Tibial artery (tissue), 4 donors: Measurements from ENCODE around the gene KIF22.
"Not testable (repeated sequence)": the region's sequence is repeated elsewhere in the genome, so short reads cannot be mapped to it uniquely, and the experiment has no call there.

ENCODE experiments used
- DNase-seq, 2 donors: peaks; one replicate each; pipeline ENCODE4 v3.0.0-alpha.2; 2019
- H3K27ac ChIP-seq, 2 donors: fragments of 200-600 bp; sonication (generic) in 1 of 2; 1 replicate in 1 of 2; 2 replicates in 1 of 2; pipeline ENCODE4 v1.5.1; 2018 to 2019; ENCODE audit warnings: mild to moderate bottlenecking in 1 of 2
- H3K27me3 ChIP-seq, 2 donors: fragments of 200-600 bp; sonication (generic) in 1 of 2; one replicate each; pipeline versions ENCODE4 v1.5.1 to v1.6.0; 2016 to 2019
- H3K36me3 ChIP-seq, 3 donors: fragments of 200-600 bp; sonication (generic) in 2 of 3; one replicate each; pipeline ENCODE4 v1.5.1; 2016 to 2019; ENCODE audit warnings: mild to moderate bottlenecking in 2 of 3
- H3K4me1 ChIP-seq, 4 donors: fragments of 200-600 bp; sonication (generic) in 2 of 4; 1 replicate in 3 of 4; 2 replicates in 1 of 4; pipeline ENCODE4 v1.5.1; 2016 to 2019
- H3K4me3 ChIP-seq, 2 donors: fragments of 200-600 bp; sonication (generic) in 1 of 2; 1 replicate in 1 of 2; 2 replicates in 1 of 2; pipeline ENCODE4 v1.5.1; 2018 to 2019; ENCODE audit warnings: mild to moderate bottlenecking in 2 of 2
- H3K9me3 ChIP-seq, 3 donors: fragments of 200-600 bp; sonication (generic) in 1 of 3; one replicate each; pipeline ENCODE4 v1.5.1; 2016 to 2019
- intact Hi-C: fragments of 100-400 bp; cut with DNase I; formaldehyde crosslinking; loops from one replicate; pipeline ENCODE4 v1.15.0; 2023; ENCODE audit warnings: low total_unique reads
- TF ChIP-seq, protein P1 (sequence below), 2 experiments: fragments of 200-600 bp in 1 of 2; fragments of 450-650 bp in 1 of 2; IDR thresholded peaks; one replicate each; pipeline ENCODE4 v1.5.1; 2017 to 2019; ENCODE audit warnings: antibody characterized with exemption in 2 of 2, mild to moderate bottlenecking in 1 of 2, moderate library complexity in 1 of 2

KIF22 gene

DNA sequence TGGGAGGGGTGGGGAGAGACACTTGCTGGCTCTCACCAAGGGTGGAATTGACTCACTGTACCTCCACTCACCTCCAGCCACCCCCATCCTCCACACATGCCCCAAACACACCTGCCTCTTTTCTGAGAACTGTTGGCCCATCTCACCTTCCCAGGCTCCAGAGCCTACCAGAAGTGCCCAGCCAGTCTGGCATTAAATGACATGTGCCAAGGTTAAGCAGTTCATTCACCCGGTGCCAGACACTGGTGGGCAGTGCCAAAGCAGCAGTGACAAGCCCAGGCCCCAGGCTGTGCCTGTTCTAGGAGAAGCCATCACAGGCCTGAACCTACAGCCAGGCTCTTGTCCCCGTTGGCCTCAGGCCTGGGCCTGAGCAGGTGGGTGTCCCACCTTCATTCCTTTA, 40.9 kb downstream of the KIF22 start:
- H3K36me3 ChIP-seq, result peaks cover 48 to 67% (median 48%) of the 10 kb centered on the region in 3 donors
- no peak for DNase-seq
- no peak overlapping the region for H3K27ac ChIP-seq
- intact Hi-C loops, result no loop called here
- peaks cover 0 to 21% (median 4%) of the 10 kb centered on the region in 4 donors for H3K4me1 ChIP-seq
- H3K9me3 ChIP-seq, result no peaks in the 10 kb centered on the region
- no peak overlapping the region for H3K4me3 ChIP-seq
- no peaks in the 10 kb centered on the region for H3K27me3 ChIP-seq
- TF ChIP-seq, protein P1, sequence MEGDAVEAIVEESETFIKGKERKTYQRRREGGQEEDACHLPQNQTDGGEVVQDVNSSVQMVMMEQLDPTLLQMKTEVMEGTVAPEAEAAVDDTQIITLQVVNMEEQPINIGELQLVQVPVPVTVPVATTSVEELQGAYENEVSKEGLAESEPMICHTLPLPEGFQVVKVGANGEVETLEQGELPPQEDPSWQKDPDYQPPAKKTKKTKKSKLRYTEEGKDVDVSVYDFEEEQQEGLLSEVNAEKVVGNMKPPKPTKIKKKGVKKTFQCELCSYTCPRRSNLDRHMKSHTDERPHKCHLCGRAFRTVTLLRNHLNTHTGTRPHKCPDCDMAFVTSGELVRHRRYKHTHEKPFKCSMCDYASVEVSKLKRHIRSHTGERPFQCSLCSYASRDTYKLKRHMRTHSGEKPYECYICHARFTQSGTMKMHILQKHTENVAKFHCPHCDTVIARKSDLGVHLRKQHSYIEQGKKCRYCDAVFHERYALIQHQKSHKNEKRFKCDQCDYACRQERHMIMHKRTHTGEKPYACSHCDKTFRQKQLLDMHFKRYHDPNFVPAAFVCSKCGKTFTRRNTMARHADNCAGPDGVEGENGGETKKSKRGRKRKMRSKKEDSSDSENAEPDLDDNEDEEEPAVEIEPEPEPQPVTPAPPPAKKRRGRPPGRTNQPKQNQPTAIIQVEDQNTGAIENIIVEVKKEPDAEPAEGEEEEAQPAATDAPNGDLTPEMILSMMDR (IDR thresholded peaks at IDR 0.05), result no peak

- intact Hi-C loops, result not testable (repeated sequence)
Measured at GRCh38 chr16:29833219-29833618, 42.7 kb downstream of the KIF22 start.

DNA sequence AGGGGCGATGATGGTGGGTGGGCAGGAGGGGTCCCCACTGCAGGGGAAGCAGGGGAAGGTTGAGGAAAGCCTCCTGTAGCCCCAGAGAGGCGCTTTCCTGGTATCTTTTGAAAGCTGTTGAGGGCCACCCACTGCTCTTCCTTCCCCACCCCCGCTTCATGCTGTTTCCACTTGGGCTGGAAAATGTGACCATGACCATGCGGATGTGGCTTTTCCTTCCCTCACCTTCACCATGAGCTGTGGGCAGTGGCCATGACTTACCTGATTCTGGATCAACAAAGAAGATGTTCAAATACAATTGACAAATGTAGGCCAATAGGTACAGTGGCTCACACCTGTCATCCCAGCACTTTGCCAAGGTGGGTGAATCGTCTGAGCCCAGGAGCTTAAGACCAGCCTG, 43.5 kb downstream of the KIF22 start:
- Histone ChIP-seq H3K4me3 (no peak overlapping the region), H3K4me1 (peaks cover 0 to 11% (median 0%) of the 10 kb centered on the region in 4 donors), H3K27me3 (no peaks in the 10 kb centered on the region), H3K36me3 (peaks cover 72 to 93% (median 74%) of the 10 kb centered on the region in 3 donors), H3K9me3 (no peaks in the 10 kb centered on the region), H3K27ac (no peak overlapping the region)
- intact Hi-C loops, result no loop called here
- TF ChIP-seq, protein P1 (IDR thresholded peaks at IDR 0.05), result no peak
- DNase-seq, result no peak

More at GRCh38 chr16:29833219-29833618, 42.7 kb downstream of the KIF22 start:
- H3K9me3 ChIP-seq, H3K27me3 ChIP-seq, H3K4me3 ChIP-seq, H3K27ac ChIP-seq, DNase-seq: not testable (repeated sequence)
- peaks cover 0 to 11% (median 0%) of the 10 kb centered on the region in 4 donors for H3K4me1 ChIP-seq
- H3K36me3 ChIP-seq, result peaks cover 64 to 85% (median 65%) of the 10 kb centered on the region in 3 donors

DNA sequence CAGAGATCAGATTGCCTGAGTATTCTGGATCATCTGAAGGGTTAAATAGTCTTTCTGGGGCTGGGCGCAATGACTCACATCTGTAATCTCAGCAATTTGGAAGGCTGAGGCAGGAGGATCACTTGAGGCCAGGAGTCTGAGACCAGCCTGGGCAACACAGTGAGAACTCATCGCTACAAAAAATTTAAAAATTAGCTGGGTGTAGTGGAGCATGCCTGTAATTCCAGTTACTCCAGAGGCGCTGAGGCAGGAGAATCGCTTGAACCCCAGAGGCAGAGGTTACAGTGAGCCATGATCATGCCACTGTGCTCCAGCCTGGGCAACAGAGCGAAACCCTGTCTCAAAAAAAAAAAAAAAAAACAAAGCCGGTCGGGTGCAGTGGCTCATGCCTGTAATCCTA, 45.4 kb downstream of the KIF22 start:
- no peak for DNase-seq
- intact Hi-C loops, result no loop called here
- TF ChIP-seq, protein P1 (IDR thresholded peaks at IDR 0.05), result no peak
- H3K4me3 ChIP-seq, result no peak overlapping the region
- no peaks in the 10 kb centered on the region for H3K27me3 ChIP-seq
- H3K27ac ChIP-seq, result no peak overlapping the region
- H3K4me1 ChIP-seq, result peaks cover 0 to under 1% (median 0%) of the 10 kb centered on the region in 4 donors
- H3K9me3 ChIP-seq, result no peaks in the 10 kb centered on the region
- peaks cover 83 to 97% (median 89%) of the 10 kb centered on the region in 3 donors for H3K36me3 ChIP-seq

- DNase-seq, result no peak
- Histone ChIP-seq H3K27me3 (no peaks in the 10 kb centered on the region), H3K9me3 (no peaks in the 10 kb centered on the region), H3K4me1 (no peaks in the 10 kb centered on the region), H3K27ac (no peak overlapping the region), H3K4me3 (no peak overlapping the region), H3K36me3 (peaks cover 83 to 97% (median 83%) of the 10 kb centered on the region in 3 donors)
- intact Hi-C loops, result no loop called here
- TF ChIP-seq, protein P1 (IDR thresholded peaks at IDR 0.05), result no peak
Measured at GRCh38 chr16:29836623-29837022, 46.1 kb downstream of the KIF22 start.

GRCh38 chr16:29837841-29838240, 47.3 kb downstream of the KIF22 start:
- Histone ChIP-seq H3K4me1 (no peaks in the 10 kb centered on the region), H3K36me3 (peaks cover 85 to 98% (median 91%) of the 10 kb centered on the region in 3 donors), H3K4me3 (no peak overlapping the region), H3K27me3 (no peaks in the 10 kb centered on the region), H3K27ac (no peak overlapping the region), H3K9me3 (no peaks in the 10 kb centered on the region)
- TF ChIP-seq, protein P1 (IDR thresholded peaks at IDR 0.05), result no peak
- DNase-seq, result no peak
- intact Hi-C loops, result no loop called here
